GM12878 (cell line): ENCODE results near the gene CBFA2T3. TPM values are rescaled to one million over a fixed set of nuclear protein-coding genes. Genes with fewer than 3 reads are reported as not detected.

Source experiments
- ATAC-seq: fragments of 200-7000 bp; cut with Tn5 transposase; 3 replicates; pipeline ENCODE4 v1.9.1; 2020; ENCODE audit warnings: mild to moderate bottlenecking, moderate library complexity
- BruUV-seq: library from RNA; stranded (reverse); fragments of 400-500 nt; replicated peaks from 2 replicates; lab custom pipeline; 2021; lab: Mats Ljungman, UMichigan
- CTCF ChIA-PET: fragments of 300-600 bp; sonication (Branson Sonifier 250); formaldehyde crosslinking; extraction: SDS; loops from one replicate; lab custom pipeline; 2021; ENCODE audit warnings: inconsistent platforms; lab: Yijun Ruan, JAX
- POLR2A ChIA-PET: fragments of 350-600 bp; formaldehyde crosslinking; extraction: SDS; loops from one replicate; lab custom pipeline; 2021; ENCODE audit warnings: inconsistent platforms; lab: Charles Lee
- RAD21 ChIA-PET: fragments of 300-600 bp; sonication (Branson Sonifier 250); formaldehyde crosslinking; loops from one replicate; lab custom pipeline; 2023; ENCODE audit warnings: antibody characterized with exemption; ENCODE audit not compliant: unreplicated experiment; lab: Charles Lee
- SMC1A ChIA-PET: fragments of 300-600 bp; sonication (Branson Sonifier 250); formaldehyde crosslinking; loops from one replicate; lab custom pipeline; 2023; ENCODE audit not compliant: unreplicated experiment, uncharacterized antibody; lab: Charles Lee
- DNase-seq: peaks from one replicate; pipeline ENCODE4 v3.0.0-alpha.2; 2011; ENCODE audit warnings: low read depth, low spot score
- FAIRE-seq: peaks from 3 replicates; lab custom pipeline; 2011; peaks lifted over from hg19 to GRCh38; lab: Jason Lieb, UNC
- H2AFZ ChIP-seq: 2 replicates; pipeline ENCODE4 v1.6.0; 2011; ENCODE audit warnings: low read depth, low read length, control low read depth; ENCODE audit not compliant: control insufficient read depth
- H3K27ac ChIP-seq: 2 replicates; pipeline ENCODE4 v1.5.1; 2011; ENCODE audit warnings: control low read depth; ENCODE audit not compliant: control insufficient read depth, insufficient read depth
- H3K27me3 ChIP-seq, 2 experiments: replicated peaks in 1 of 2; 2 replicates each; pipeline versions ENCODE4 v1.6.0 to v1.6.1; 2011; ENCODE audit warnings: low read length in 1 of 2; ENCODE audit not compliant: control insufficient read depth in 2 of 2, insufficient read depth in 2 of 2
- H3K36me3 ChIP-seq, 2 experiments: 2 replicates each; pipeline ENCODE4 v1.5.1; 2011; ENCODE audit warnings: low read length in 1 of 2; ENCODE audit not compliant: control insufficient read depth in 2 of 2, insufficient read depth in 2 of 2
- H3K4me1 ChIP-seq: 2 replicates; pipeline ENCODE4 v1.6.1; 2011; ENCODE audit warnings: mild to moderate bottlenecking, low read length, moderate library complexity, mixed read lengths; ENCODE audit not compliant: control insufficient read depth, insufficient read depth
- H3K4me2 ChIP-seq: 2 replicates; pipeline ENCODE4 v1.6.0; 2011; ENCODE audit warnings: control low read depth; ENCODE audit not compliant: control insufficient read depth, insufficient read depth
- H3K4me3 ChIP-seq: fragments of 200-600 bp; sonication (generic); 2 replicates; pipeline ENCODE4 v1.5.1; 2016
- H3K79me2 ChIP-seq: 2 replicates; pipeline ENCODE4 v1.6.0; 2011; ENCODE audit warnings: low read length; ENCODE audit not compliant: control insufficient read depth, insufficient read depth
- H3K9ac ChIP-seq: 2 replicates; pipeline ENCODE4 v1.8.0; 2011; ENCODE audit warnings: low read length, control low read depth, mixed read lengths; ENCODE audit not compliant: control insufficient read depth, insufficient read depth
- H3K9me3 ChIP-seq: replicated peaks from 3 replicates; pipeline ENCODE4 v1.5.1; 2011; ENCODE audit warnings: mild to moderate bottlenecking, low read length; ENCODE audit not compliant: control insufficient read depth, insufficient read depth
- H4K20me1 ChIP-seq: 2 replicates; pipeline ENCODE4 v1.6.0; 2011; ENCODE audit not compliant: control insufficient read depth, insufficient read depth
- CBFB ChIP-seq: IDR thresholded peaks from 2 replicates; pipeline ENCODE4 v1.6.1; 2016; ENCODE audit warnings: antibody characterized with exemption, low read depth
- CEBPB ChIP-seq, 2 experiments: fragments of 150-350 bp in 1 of 2; IDR thresholded peaks; 2 replicates each; pipeline ENCODE4 v1.6.1; 2012 to 2014; ENCODE audit warnings: low read depth in 2 of 2, low read length in 2 of 2, borderline replicate concordance in 1 of 2, inconsistent platforms in 1 of 2
- EP300 ChIP-seq, 2 experiments: fragments of 150-350 bp in 1 of 2; IDR thresholded peaks; 2 replicates each; pipeline ENCODE4 v1.6.1; 2011 to 2012; ENCODE audit warnings: low read depth in 2 of 2, low read length in 2 of 2, borderline replicate concordance in 1 of 2, improper control_type of control experiment in 1 of 2, inconsistent platforms in 1 of 2; ENCODE audit not compliant: control insufficient read depth in 1 of 2
- GATAD2B ChIP-seq: fragments of 450-650 bp; conservative IDR thresholded peaks from 2 replicates; pipeline ENCODE4 v1.6.1; 2017; ENCODE audit warnings: low read depth, mild to moderate bottlenecking, moderate library complexity
- MEF2A ChIP-seq: IDR thresholded peaks from 2 replicates; pipeline ENCODE4 v1.6.1; 2011; ENCODE audit warnings: low read depth, mild to moderate bottlenecking, low read length, moderate library complexity; ENCODE audit not compliant: insufficient read depth
- MLLT1 ChIP-seq: fragments of 450-650 bp; IDR thresholded peaks from 2 replicates; pipeline ENCODE4 v1.6.1; 2016; ENCODE audit warnings: mild to moderate bottlenecking
- MTA2 ChIP-seq: fragments of 450-650 bp; IDR thresholded peaks from 2 replicates; pipeline ENCODE4 v1.6.1; 2016; ENCODE audit warnings: low read depth, mild to moderate bottlenecking, moderate library complexity
- MYB ChIP-seq: fragments of 150-350 bp; IDR thresholded peaks from 2 replicates; pipeline ENCODE4 v1.6.1; 2014; ENCODE audit warnings: mild to moderate bottlenecking, low read depth, low read length, borderline replicate concordance
- PAX5 ChIP-seq: IDR thresholded peaks from 2 replicates; pipeline ENCODE4 v1.6.1; 2011; ENCODE audit warnings: low read depth, low read length, borderline replicate concordance
- RAD51 ChIP-seq: fragments of 450-650 bp; IDR thresholded peaks from 2 replicates; pipeline ENCODE4 v1.6.1; 2016; ENCODE audit warnings: moderate library complexity, mild to moderate bottlenecking, inconsistent platforms
- SIX5 ChIP-seq: IDR thresholded peaks from 2 replicates; pipeline ENCODE4 v1.6.1; 2011; ENCODE audit warnings: mild to moderate bottlenecking, low read depth, low read length, moderate library complexity; ENCODE audit not compliant: severe bottlenecking
- WGBS: methylation state at CpG from one replicate; pipeline ENCODE4 v1.1.6; 2016; ENCODE audit warnings: low lambda C conversion rate; ENCODE audit not compliant: insufficient replicate concordance, insufficient coverage; ENCODE audit errors: missing lambda C conversion rate; 5-methylcytosine and 5-hydroxymethylcytosine counted together
- in situ Hi-C: fragments of 300-500 bp; cut with MboI; formaldehyde crosslinking; loops from 9 replicates; pipeline ENCODE4 v1.14.3; 2018; ENCODE audit warnings: mixed read lengths
- intact Hi-C: fragments of 100-400 bp; cut with micrococcal nuclease; formaldehyde crosslinking; loops from one replicate; pipeline ENCODE4 v1.14.2; 2022; ENCODE audit not compliant: unreplicated experiment
- polyA plus RNA-seq, 11 experiments: library from polyadenylated mRNA; depleted of rRNA in 4 of 11; unstranded in 6 of 11; stranded (reverse) in 5 of 11; fragments of >200 nt; fragmentation: Nextera tagmentation in 4 of 11; fragmentation: Illumina TruSeq in 1 of 11; extraction: Ambion mirVana in 4 of 11; extraction: Trizol in 1 of 11; gene quantifications; 1 replicate in 1 of 11; 2 replicates in 10 of 11; pipeline versions ENCODE4 v1.2.1 to v1.2.3, GENCODE V29; 2011 to 2016; ENCODE audit warnings: inconsistent platforms in 2 of 11, missing spikeins in 2 of 11, low read depth in 1 of 11
- total RNA-seq, 4 experiments: library from RNA; depleted of rRNA in 3 of 4; stranded (reverse); fragments of >200 nt in 3 of 4; fragmentation: Illumina TruSeq in 1 of 4; extraction: Trizol in 1 of 4; gene quantifications; 2 replicates each; pipeline versions ENCODE4 v1.2.1 to v1.2.3, GENCODE V29; 2013 to 2021

The CBFA2T3 gene
- total and polyA plus RNA-seq, 10 of the 15 experiments (the other 5 are each of a cell fraction or from before 2014, with no cell fraction given), result 0.69 to 42.6 (median 4.5) TPM

- no peak for TF ChIP-seq MLLT1
- TF ChIP-seq GATAD2B, result no peak
- TF ChIP-seq, all 136 proteins: peak for 0
Measured at GRCh38 chr16:88928405-88929090, 48.5 kb downstream of the CBFA2T3 start (continued).

- RAD21 ChIA-PET, result no interaction called here
- Histone ChIP-seq H4K20me1 (no peaks in the 10 kb centered on the region), H3K9ac (no peak overlapping the region), H3K4me1 (no peaks in the 10 kb centered on the region), H3K36me3 (peaks cover 0 to 2% of the 10 kb centered on the region in 2 experiments; a peak in 2 of 4 replicates), H3K9me3 (no peaks in the 10 kb centered on the region; the same call in 2 of the 3 replicates), H2AFZ (no peak overlapping the region), H3K79me2 (no peaks in the 10 kb centered on the region; the same call in 1 of the 2 replicates), H3K27me3 (no peaks in the 10 kb centered on the region), H3K27ac (no peak overlapping the region), H3K4me2 (no peak overlapping the region), H3K4me3 (no peak overlapping the region)
- DNase-seq, result no peak
- no peak for FAIRE-seq
- POLR2A ChIA-PET, result no interaction called here
- intact Hi-C loops (no loop called here), in situ Hi-C loops (no loop called here)
- BruUV-seq, result no TSS peak
- TF ChIP-seq CBFB (no peak), SIX5 (no peak), MTA2 (no peak), CEBPB (IDR thresholded peaks at IDR 0.05; ENCODE audit: borderline replicate concordance in 1 of 2, low read depth in 2 of 2, low read length in 2 of 2) (no peak), MYB (no peak), RAD51 (no peak), MEF2A (no peak), PAX5 (no peak), EP300 (IDR thresholded peaks at IDR 0.05; ENCODE audit: borderline replicate concordance in 1 of 2, control insufficient read depth in 1 of 2, low read depth in 2 of 2, low read length in 2 of 2) (no peak)
- ATAC-seq, result no peak
- 94% methylated on average over 25 of the region's 26 CpGs for WGBS
- SMC1A ChIA-PET, result interaction anchor here (0.9 kb wide), 1 partner anchor 75 kb away, joined by 3 read pairs; no protein-coding TSS in a partner anchor
- CTCF ChIA-PET, result no interaction called here
Measured at GRCh38 chr16:88927661-88928060, 49.3 kb downstream of the CBFA2T3 start.
